KOPT-K1 (cell line): Measurements from ENCODE around the gene ITGB4.

ENCODE experiments used
- H3K27ac ChIP-seq: fragments of 200-600 bp; sonication (generic); 2 replicates; pipeline ENCODE4 v1.5.1; 2016; ENCODE audit warnings: antibody characterized with exemption, mild to moderate bottlenecking, low read depth, low read length; ENCODE audit not compliant: poor library complexity, severe bottlenecking
- H3K36me3 ChIP-seq: fragments of 200-600 bp; sonication (generic); 2 replicates; pipeline ENCODE4 v1.5.1; 2017; ENCODE audit warnings: antibody characterized with exemption, mild to moderate bottlenecking, low read length, moderate library complexity; ENCODE audit not compliant: insufficient read depth
- H3K9me3 ChIP-seq: fragments of 200-600 bp; sonication (generic); 2 replicates; pipeline ENCODE4 v1.5.1; 2017; ENCODE audit warnings: antibody characterized with exemption, low read length, mild to moderate bottlenecking; ENCODE audit not compliant: insufficient read depth, poor library complexity, severe bottlenecking

ITGB4 gene

DNA sequence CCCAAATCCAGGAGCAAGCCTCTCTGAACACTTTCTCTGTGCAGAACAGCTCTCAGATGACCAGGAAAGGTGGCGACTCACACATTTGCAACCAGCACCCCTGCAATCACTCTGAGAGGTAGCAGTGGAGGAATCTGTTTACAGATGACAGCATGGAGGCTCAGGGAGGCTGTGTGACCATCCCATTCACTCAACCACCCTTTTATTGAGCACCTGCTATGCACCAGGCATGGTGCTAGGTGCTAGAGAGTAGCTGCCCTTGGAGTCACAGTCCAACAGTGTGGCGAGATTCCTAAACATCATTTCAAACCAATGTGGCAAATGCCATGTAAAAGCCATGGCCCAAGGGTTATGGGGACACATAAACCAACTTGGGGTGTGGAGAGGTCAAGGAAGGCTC lies 1.5 kb upstream of the ITGB4 start:
- Histone ChIP-seq H3K9me3 (no peaks in the 10 kb centered on the region), H3K36me3 (no peaks in the 10 kb centered on the region), H3K27ac (no peak overlapping the region)

DNA sequence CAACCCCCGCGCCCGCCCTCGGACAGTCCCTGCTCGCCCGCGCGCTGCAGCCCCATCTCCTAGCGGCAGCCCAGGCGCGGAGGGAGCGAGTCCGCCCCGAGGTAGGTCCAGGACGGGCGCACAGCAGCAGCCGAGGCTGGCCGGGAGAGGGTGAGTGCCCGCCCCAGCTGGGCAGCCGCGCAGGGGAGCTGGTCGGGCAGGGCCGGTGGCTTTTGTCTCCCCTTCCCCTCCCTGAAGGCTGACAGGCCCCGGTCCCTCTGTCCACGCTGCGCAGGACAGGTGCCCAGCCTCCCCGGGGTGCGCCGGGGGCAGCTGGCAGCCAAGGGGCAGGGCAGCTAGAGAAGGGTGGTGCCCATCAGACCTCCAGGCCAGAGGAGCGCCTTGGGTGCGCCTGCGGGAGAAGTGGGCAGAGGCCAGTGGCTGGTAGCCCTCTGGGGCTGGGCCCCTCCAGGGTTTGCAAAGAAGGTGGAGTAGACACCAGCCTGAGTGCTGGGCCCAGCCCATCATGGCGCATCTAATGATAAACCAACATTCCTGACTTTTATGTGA lies 278 bp downstream of the ITGB4 start:
- no peak overlapping the region for H3K27ac ChIP-seq
- H3K36me3 ChIP-seq: no peaks in the 10 kb centered on the region
- no peaks in the 10 kb centered on the region for H3K9me3 ChIP-seq

GRCh38 chr17:75722076-75722475 lies 817 bp downstream of the ITGB4 start:
- no peaks in the 10 kb centered on the region for H3K36me3 ChIP-seq
- no peaks in the 10 kb centered on the region for H3K9me3 ChIP-seq
- no peak overlapping the region for H3K27ac ChIP-seq

DNA sequence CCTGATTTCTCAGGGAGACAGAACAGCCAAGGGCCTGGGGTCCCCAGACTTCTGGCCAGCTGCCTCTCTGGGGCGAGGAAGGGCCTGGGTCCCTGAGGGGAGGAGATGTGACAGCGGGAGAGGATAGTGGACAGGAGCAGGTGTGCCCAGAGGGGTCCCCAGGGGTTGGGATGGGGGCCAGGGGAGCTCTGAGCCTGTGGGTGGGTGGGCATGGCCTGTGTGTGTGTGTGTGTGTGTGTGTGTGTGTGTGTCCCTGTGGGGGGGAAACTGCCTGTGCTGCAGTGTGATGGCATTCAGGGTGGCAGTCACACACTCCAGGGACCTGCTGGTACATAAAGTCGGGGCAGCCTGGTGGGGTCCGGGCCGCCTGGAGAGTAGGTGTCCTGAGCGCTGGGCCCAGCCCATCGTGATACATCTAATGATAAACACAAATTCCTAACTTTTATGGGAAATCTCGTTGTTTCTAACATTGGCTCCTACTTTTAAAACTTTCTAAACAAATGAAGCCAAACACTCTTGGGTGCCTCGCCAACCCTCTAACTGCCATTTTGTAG lies 1.4 kb downstream of the ITGB4 start:
- Histone ChIP-seq H3K27ac (no peak overlapping the region), H3K9me3 (no peaks in the 10 kb centered on the region), H3K36me3 (no peaks in the 10 kb centered on the region)

DNA sequence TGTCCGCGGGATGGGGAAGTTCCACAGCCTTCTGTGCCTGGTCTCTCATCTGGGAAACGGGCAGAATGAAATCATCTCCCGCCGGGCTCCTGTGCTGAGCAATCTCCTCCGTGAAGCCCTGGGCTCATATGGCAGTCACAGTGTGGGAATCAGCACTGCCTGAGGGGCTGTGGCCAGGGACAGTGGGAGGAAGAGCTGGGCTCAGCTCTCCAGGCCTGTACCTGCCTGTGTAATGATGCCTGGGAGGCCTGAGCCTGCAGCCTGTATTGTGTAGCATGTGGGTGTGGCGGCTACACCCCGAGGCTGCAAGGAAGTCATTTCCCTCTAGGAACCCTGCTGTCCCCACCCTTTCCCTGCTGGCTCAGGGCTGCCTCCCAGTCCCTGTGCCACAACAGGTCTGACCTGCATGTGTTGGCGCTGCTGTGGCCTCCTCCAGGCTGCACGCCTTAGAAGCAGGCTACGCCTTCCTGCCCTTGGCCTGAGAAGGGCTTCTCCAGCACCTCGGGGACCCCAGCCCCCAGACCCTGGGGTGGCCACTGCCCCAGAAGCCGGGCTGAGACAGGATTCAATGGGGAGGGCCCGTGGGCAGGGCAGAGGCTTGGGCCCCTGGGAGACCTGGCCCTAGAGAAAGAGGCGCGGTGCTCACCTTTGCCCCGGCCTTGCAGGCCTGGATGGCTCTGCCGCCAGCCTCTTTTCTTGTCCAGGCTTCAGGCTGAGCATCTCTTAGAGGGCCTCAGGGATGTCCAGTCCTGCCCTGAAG lies 2.1 kb downstream of the ITGB4 start:
- Histone ChIP-seq H3K36me3 (no peaks in the 10 kb centered on the region), H3K9me3 (no peaks in the 10 kb centered on the region), H3K27ac (no peak overlapping the region)

GRCh38 chr17:75724016-75725003 lies 3.1 kb downstream of the ITGB4 start:
- H3K27ac ChIP-seq: no peak overlapping the region
- no peaks in the 10 kb centered on the region for H3K9me3 ChIP-seq
- H3K36me3 ChIP-seq: no peaks in the 10 kb centered on the region

GRCh38 chr17:75725504-75725903 lies 4.2 kb downstream of the ITGB4 start:
- Histone ChIP-seq H3K9me3 (no peaks in the 10 kb centered on the region), H3K36me3 (no peaks in the 10 kb centered on the region), H3K27ac (no peak overlapping the region)

GRCh38 chr17:75727391-75727790 lies 6.1 kb downstream of the ITGB4 start:
- no peaks in the 10 kb centered on the region for H3K36me3 ChIP-seq
- H3K9me3 ChIP-seq: no peaks in the 10 kb centered on the region
- no peak overlapping the region for H3K27ac ChIP-seq

- Histone ChIP-seq H3K9me3 (no peaks in the 10 kb centered on the region), H3K27ac (no peak overlapping the region), H3K36me3 (no peaks in the 10 kb centered on the region)
Measured at GRCh38 chr17:75729351-75729750, 8.1 kb downstream of the ITGB4 start.

DNA sequence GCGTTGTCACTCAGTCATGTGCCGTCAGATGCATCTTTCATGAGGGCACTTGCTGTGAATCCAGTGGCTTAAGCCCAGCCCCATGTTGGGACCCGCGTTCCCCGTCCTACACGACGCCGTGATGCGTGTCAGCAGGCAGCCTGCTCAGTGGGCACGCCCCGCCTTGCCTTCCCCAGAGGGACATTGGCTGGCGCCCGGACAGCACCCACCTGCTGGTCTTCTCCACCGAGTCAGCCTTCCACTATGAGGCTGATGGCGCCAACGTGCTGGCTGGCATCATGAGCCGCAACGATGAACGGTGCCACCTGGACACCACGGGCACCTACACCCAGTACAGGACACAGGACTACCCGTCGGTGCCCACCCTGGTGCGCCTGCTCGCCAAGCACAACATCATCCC lies 8.8 kb downstream of the ITGB4 start:
- H3K36me3 ChIP-seq: no peaks in the 10 kb centered on the region

GRCh38 chr17:75731086-75731715 lies 9.9 kb downstream of the ITGB4 start:
- Histone ChIP-seq H3K27ac (no peak overlapping the region), H3K36me3 (no peaks in the 10 kb centered on the region), H3K9me3 (no peaks in the 10 kb centered on the region)

More for the DNA sequence above, 8.8 kb downstream of the ITGB4 start:
- Histone ChIP-seq H3K27ac (no peak overlapping the region), H3K9me3 (no peaks in the 10 kb centered on the region)

DNA sequence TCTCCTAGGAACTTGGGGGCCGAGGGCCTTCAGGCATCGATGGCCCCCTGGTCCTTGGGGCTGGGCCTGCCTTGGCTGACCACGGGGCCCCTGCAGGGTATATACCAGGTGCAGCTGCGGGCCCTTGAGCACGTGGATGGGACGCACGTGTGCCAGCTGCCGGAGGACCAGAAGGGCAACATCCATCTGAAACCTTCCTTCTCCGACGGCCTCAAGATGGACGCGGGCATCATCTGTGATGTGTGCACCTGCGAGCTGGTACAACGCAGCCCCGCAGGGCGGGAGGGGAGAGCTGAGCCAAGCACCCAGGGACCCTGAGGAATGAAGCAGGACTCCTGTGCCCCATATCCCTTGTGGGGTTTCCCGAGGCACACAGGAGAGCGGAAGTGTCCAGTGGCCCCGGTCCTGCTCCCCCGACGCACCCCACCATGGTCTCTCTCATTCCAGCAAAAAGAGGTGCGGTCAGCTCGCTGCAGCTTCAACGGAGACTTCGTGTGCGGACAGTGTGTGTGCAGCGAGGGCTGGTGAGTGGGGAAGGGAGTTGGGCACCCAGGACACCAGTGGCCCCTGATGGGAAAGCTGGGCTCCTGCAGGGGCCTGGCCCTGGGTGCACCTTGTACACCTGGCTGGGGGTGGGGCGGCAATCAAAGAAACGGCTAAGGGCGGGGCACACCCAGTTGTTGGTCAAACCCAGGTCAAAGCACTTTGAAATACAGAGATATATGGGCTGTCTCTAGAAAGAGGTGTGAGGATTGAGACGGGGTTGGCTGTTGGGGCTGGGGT lies 10.6 kb downstream of the ITGB4 start:
- H3K36me3 ChIP-seq: no peaks in the 10 kb centered on the region
- H3K9me3 ChIP-seq: no peaks in the 10 kb centered on the region
- no peak overlapping the region for H3K27ac ChIP-seq

DNA sequence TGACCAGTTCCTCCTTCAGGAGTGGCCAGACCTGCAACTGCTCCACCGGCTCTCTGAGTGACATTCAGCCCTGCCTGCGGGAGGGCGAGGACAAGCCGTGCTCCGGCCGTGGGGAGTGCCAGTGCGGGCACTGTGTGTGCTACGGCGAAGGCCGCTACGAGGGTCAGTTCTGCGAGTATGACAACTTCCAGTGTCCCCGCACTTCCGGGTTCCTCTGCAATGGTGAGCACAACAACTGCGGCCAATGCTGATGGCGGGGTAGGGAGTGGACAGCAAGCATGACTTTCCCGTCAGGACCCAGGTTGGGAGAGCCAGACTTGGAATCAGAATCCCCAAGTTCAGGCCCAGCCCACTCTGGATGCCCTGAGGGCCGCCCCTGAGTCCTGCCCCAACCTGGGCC lies 12.2 kb downstream of the ITGB4 start:
- Histone ChIP-seq H3K9me3 (no peaks in the 10 kb centered on the region), H3K27ac (no peak overlapping the region), H3K36me3 (no peaks in the 10 kb centered on the region)

- no peak overlapping the region for H3K27ac ChIP-seq
- no peaks in the 10 kb centered on the region for H3K36me3 ChIP-seq
- H3K9me3 ChIP-seq: no peaks in the 10 kb centered on the region
Measured at GRCh38 chr17:75734674-75735294, 13.5 kb downstream of the ITGB4 start.
